IMR-90 (cell line): ENCODE data around the gene HEXIM1. TPM values are rescaled to one million over a fixed set of nuclear protein-coding genes. Genes with fewer than 3 reads are reported as not detected.

Source experiments
- ATAC-seq: fragments of 200-7000 bp; cut with Tn5 transposase; 2 replicates; pipeline ENCODE4 v1.9.1; 2020; ENCODE audit warnings: low read depth, mild to moderate bottlenecking, moderate library complexity
- BruUV-seq: library from RNA; stranded (reverse); fragments of 400-500 nt; replicated peaks from 2 replicates; lab custom pipeline; 2021; lab: Mats Ljungman, UMichigan
- CTCF ChIA-PET: fragments of 300-600 bp; formaldehyde crosslinking; extraction: SDS; loops from one replicate; lab custom pipeline; 2021; ENCODE audit warnings: antibody characterized with exemption; lab: Yijun Ruan, JAX
- POLR2A ChIA-PET: fragments of 300-600 bp; sonication (Branson Sonifier 250); formaldehyde crosslinking; loops from one replicate; lab custom pipeline; 2022; ENCODE audit warnings: antibody characterized with exemption; ENCODE audit not compliant: unreplicated experiment; lab: Charles Lee
- DNase-seq: peaks from one replicate; pipeline ENCODE4 v3.0.0; 2013
- H2AFZ ChIP-seq: replicated peaks from 2 replicates; pipeline ENCODE3; 2013; ENCODE audit warnings: low read length, mild to moderate bottlenecking; ENCODE audit not compliant: poor library complexity
- H2AK5ac ChIP-seq: 2 replicates; pipeline ENCODE4 v1.6.1; 2013; ENCODE audit warnings: low read depth, low read length, inconsistent platforms
- H2AK9ac ChIP-seq: replicated peaks from 2 replicates; pipeline ENCODE3; 2013; ENCODE audit warnings: mild to moderate bottlenecking, low read depth, low read length, moderate library complexity; ENCODE audit not compliant: poor library complexity
- H2BK120ac ChIP-seq: 2 replicates; pipeline ENCODE4 v1.6.1; 2013; ENCODE audit warnings: low read depth, low read length, inconsistent platforms
- H2BK15ac ChIP-seq: 3 replicates; pipeline ENCODE4 v1.6.1; 2013; ENCODE audit warnings: low read depth, low read length, inconsistent platforms
- H2BK20ac ChIP-seq: 2 replicates; pipeline ENCODE4 v1.6.1; 2013; ENCODE audit warnings: low read depth, mild to moderate bottlenecking, inconsistent platforms, low read length, moderate library complexity
- H2BK5ac ChIP-seq: 2 replicates; pipeline ENCODE4 v1.6.1; 2013; ENCODE audit warnings: mild to moderate bottlenecking, low read depth, low read length, inconsistent platforms; ENCODE audit not compliant: poor library complexity, severe bottlenecking
- H3K14ac ChIP-seq: replicated peaks from 2 replicates; pipeline ENCODE4 v1.6.1; 2013; ENCODE audit warnings: low read depth, low read length, inconsistent platforms
- H3K18ac ChIP-seq: 2 replicates; pipeline ENCODE4 v1.6.1; 2013; ENCODE audit warnings: low read depth, low read length, control low read depth
- H3K23ac ChIP-seq: 2 replicates; pipeline ENCODE4 v1.6.1; 2013; ENCODE audit warnings: low read depth, low read length, inconsistent platforms
- H3K27ac ChIP-seq: 2 replicates; pipeline ENCODE4 v1.5.1; 2013; ENCODE audit warnings: mild to moderate bottlenecking, control low read depth, low read length; ENCODE audit not compliant: insufficient read depth
- H3K27me3 ChIP-seq: 2 replicates; pipeline ENCODE4 v1.6.1; 2013; ENCODE audit warnings: low read length; ENCODE audit not compliant: control insufficient read depth, insufficient read depth
- H3K36me3 ChIP-seq: 2 replicates; pipeline ENCODE4 v1.6.1; 2013; ENCODE audit warnings: low read length, mixed read lengths; ENCODE audit not compliant: control insufficient read depth, insufficient read depth
- H3K4ac ChIP-seq: 2 replicates; pipeline ENCODE4 v1.6.1; 2013; ENCODE audit warnings: low read depth, low read length, inconsistent platforms
- H3K4me1 ChIP-seq: 2 replicates; pipeline ENCODE4 v1.6.1; 2013; ENCODE audit warnings: low read length, mixed read lengths; ENCODE audit not compliant: control insufficient read depth, insufficient read depth
- H3K4me2 ChIP-seq: 2 replicates; pipeline ENCODE4 v1.6.1; 2013; ENCODE audit warnings: low read depth, mild to moderate bottlenecking, control low read depth, low read length, moderate library complexity
- H3K4me3 ChIP-seq: 2 replicates; pipeline ENCODE4 v1.5.1; 2013; ENCODE audit warnings: low read depth, mild to moderate bottlenecking, control low read depth, low read length, moderate library complexity; ENCODE audit not compliant: insufficient read depth
- H3K56ac ChIP-seq: 2 replicates; pipeline ENCODE4 v1.6.1; 2013; ENCODE audit warnings: low read length, inconsistent platforms; ENCODE audit not compliant: insufficient read depth; ENCODE audit errors: extremely low read depth
- H3K79me1 ChIP-seq, 2 experiments: 2 replicates each; pipeline ENCODE4 v1.6.1; 2013; ENCODE audit warnings: low read length in 2 of 2, inconsistent platforms in 1 of 2, low read depth in 1 of 2
- H3K9ac ChIP-seq: 2 replicates; pipeline ENCODE4 v1.6.1; 2013; ENCODE audit warnings: low read depth, low read length, control low read depth
- H3K9me1 ChIP-seq: 2 replicates; pipeline ENCODE4 v1.6.1; 2013; ENCODE audit warnings: low read length, inconsistent platforms; ENCODE audit not compliant: insufficient read depth
- H3K9me3 ChIP-seq: 2 replicates; pipeline ENCODE4 v1.6.1; 2013; ENCODE audit warnings: low read length; ENCODE audit not compliant: control insufficient read depth, insufficient read depth
- H4K20me1 ChIP-seq: 2 replicates; pipeline ENCODE4 v1.6.1; 2013; ENCODE audit warnings: low read length, inconsistent platforms; ENCODE audit not compliant: insufficient read depth
- H4K5ac ChIP-seq: 2 replicates; pipeline ENCODE4 v1.6.1; 2013; ENCODE audit warnings: mild to moderate bottlenecking, low read depth, low read length, control low read depth
- H4K8ac ChIP-seq, 2 experiments: 2 replicates each; pipeline ENCODE4 v1.6.1; 2013; ENCODE audit warnings: low read depth in 2 of 2, low read length in 2 of 2, control low read depth in 1 of 2, inconsistent platforms in 1 of 2
- H4K91ac ChIP-seq: 2 replicates; pipeline ENCODE4 v1.6.1; 2013; ENCODE audit warnings: low read depth, low read length, inconsistent platforms; ENCODE audit not compliant: insufficient read depth
- BHLHE40 ChIP-seq: fragments of 150-350 bp; IDR thresholded peaks from 2 replicates; pipeline ENCODE4 v1.6.1; 2016; ENCODE audit warnings: mild to moderate bottlenecking, low read depth, low read length
- CEBPB ChIP-seq: IDR thresholded peaks from 2 replicates; pipeline ENCODE4 v1.6.1; 2012; ENCODE audit warnings: low read depth, low read length, improper control_type of control experiment
- CHD1 ChIP-seq: IDR thresholded peaks from 2 replicates; pipeline ENCODE4 v1.6.1; 2012; ENCODE audit warnings: low read depth, low read length, improper control_type of control experiment
- CTCF ChIP-seq: conservative IDR thresholded peaks from 2 replicates; pipeline ENCODE4 v1.5.1; 2012; ENCODE audit warnings: mild to moderate bottlenecking, low read depth, low read length, improper control_type of control experiment
- ELK1 ChIP-seq: fragments of 150-350 bp; IDR thresholded peaks from 2 replicates; pipeline ENCODE4 v1.6.1; 2016; ENCODE audit warnings: low read depth, mild to moderate bottlenecking, low read length, moderate library complexity, borderline replicate concordance
- FOS ChIP-seq: fragments of 150-350 bp; IDR thresholded peaks from 2 replicates; pipeline ENCODE4 v1.6.1; 2016; ENCODE audit warnings: low read depth, low read length
- MAFK ChIP-seq: IDR thresholded peaks from 2 replicates; pipeline ENCODE4 v1.6.1; 2012; ENCODE audit warnings: low read depth, low read length, improper control_type of control experiment
- MAZ ChIP-seq: IDR thresholded peaks from 2 replicates; pipeline ENCODE4 v1.6.1; 2012; ENCODE audit warnings: low read depth, mild to moderate bottlenecking, low read length, improper control_type of control experiment, moderate library complexity, borderline replicate concordance
- NFE2L2 ChIP-seq: fragments of 150-350 bp; IDR thresholded peaks from 2 replicates; pipeline ENCODE4 v1.6.1; 2016; ENCODE audit warnings: low read depth, mild to moderate bottlenecking, low read length
- POLR2A ChIP-seq: IDR thresholded peaks from 2 replicates; pipeline ENCODE4 v1.6.1; 2012; ENCODE audit warnings: mild to moderate bottlenecking, low read depth, low read length
- RAD21 ChIP-seq: IDR thresholded peaks from 2 replicates; pipeline ENCODE4 v1.6.1; 2012; ENCODE audit warnings: low read length, improper control_type of control experiment
- RFX5 ChIP-seq: IDR thresholded peaks from 2 replicates; pipeline ENCODE4 v1.8.0; 2012; ENCODE audit warnings: low read depth, mild to moderate bottlenecking, low read length, moderate library complexity
- USF2 ChIP-seq: fragments of 150-350 bp; IDR thresholded peaks from 2 replicates; pipeline ENCODE4 v1.6.1; 2017; ENCODE audit warnings: mild to moderate bottlenecking, antibody characterized with exemption, low read length, low read depth
- WGBS, 2 experiments: methylation state at CpG; one replicate each; pipeline versions ENCODE4 v1.1.5 to v1.1.7; 2013; ENCODE audit warnings: missing lambda C conversion rate in 2 of 2; ENCODE audit not compliant: insufficient read length in 1 of 2; ENCODE audit errors: extremely low coverage in 2 of 2; 5-methylcytosine and 5-hydroxymethylcytosine counted together
- dilution Hi-C: fragments of 300-500 bp; cut with HindIII; formaldehyde crosslinking; loops from one replicate; pipeline ENCODE4 v1.14.3; 2018; ENCODE audit warnings: low sequenced_read_pairs; ENCODE audit not compliant: unreplicated experiment
- in situ Hi-C: fragments of 300-500 bp; cut with MboI; formaldehyde crosslinking; loops from 3 replicates; pipeline ENCODE4 v1.14.3; 2019; ENCODE audit warnings: low sequenced_read_pairs, inconsistent platforms, mixed read lengths
- intact Hi-C: fragments of 100-400 bp; cut with micrococcal nuclease; formaldehyde crosslinking; loops from 2 replicates; pipeline ENCODE4 v1.10.0; 2022
- polyA plus RNA-seq, 3 experiments: library from polyadenylated mRNA; depleted of rRNA; stranded (reverse); fragments of >200 nt; gene quantifications; 2 replicates each; pipeline ENCODE4 v1.2.3, GENCODE V29; 2012; ENCODE audit warnings: low replicate concordance in 1 of 3
- total RNA-seq: library from RNA; depleted of rRNA; stranded (reverse); fragments of >200 nt; gene quantifications from 2 replicates; pipeline ENCODE4 v1.2.3, GENCODE V29; 2012

Gene HEXIM1
- total and polyA plus RNA-seq, 2 of the 4 experiments (the other 2 are of a cell fraction), result 5.9 to 14.5 TPM

- Histone ChIP-seq H3K27ac (no peak overlapping the region), H3K4me2 (no peak overlapping the region), H3K9me3 (no peaks in the 10 kb centered on the region), H3K9me1 (no peaks in the 10 kb centered on the region), H2AK9ac (no peak overlapping the region), H3K79me1 (peaks cover 7 to 50% of the 10 kb centered on the region in 2 experiments; a peak in 2 of 4 replicates), H4K91ac (no peak overlapping the region), H3K36me3 (peaks cover 84% of the 10 kb centered on the region), H3K4me3 (no peak overlapping the region), H2BK5ac (no peak overlapping the region), H3K14ac (no peak overlapping the region), H3K9ac (no peak overlapping the region), H2BK15ac (no peak overlapping the region), H3K4me1 (peaks cover 5% of the 10 kb centered on the region; the same call in 1 of the 2 replicates), H2AK5ac (no peak overlapping the region), H2AFZ (no peak overlapping the region), H4K8ac (no peak overlapping the region), H3K4ac (no peak overlapping the region), H3K18ac (no peak overlapping the region), H3K27me3 (no peaks in the 10 kb centered on the region), H4K5ac (no peak overlapping the region), H3K23ac (no peak overlapping the region), H3K56ac (no peak overlapping the region), H4K20me1 (peaks cover 15% of the 10 kb centered on the region), H2BK20ac (no peak overlapping the region), H2BK120ac (no peak overlapping the region)
- no peak for TF ChIP-seq CHD1
- no peak for TF ChIP-seq RFX5
- no peak for TF ChIP-seq CTCF
- no peak for TF ChIP-seq BHLHE40
- no peak for TF ChIP-seq USF2
- no peak for TF ChIP-seq MAZ
- TF ChIP-seq ELK1, result no peak
- TF ChIP-seq POLR2A, result no peak
- TF ChIP-seq RAD21, result no peak
- no peak for TF ChIP-seq FOS
- no peak for TF ChIP-seq NFE2L2
- TF ChIP-seq CEBPB, result no peak
- no peak for TF ChIP-seq MAFK
- WGBS, 2 experiments, result 95% methylated on average over 4 of the region's 9 CpGs; no CpG with 5 or more reads in 1 of the 2 experiments
- ChIA-PET CTCF (interaction anchor here (0.6 kb wide), 1 partner anchor 218 kb away, joined by 3 read pairs; no protein-coding TSS in a partner anchor), POLR2A (no interaction called here)
- dilution Hi-C loops, result no loop called here
- BruUV-seq, result no TSS peak
- no peak for DNase-seq
- in situ Hi-C loops, result no loop called here
- intact Hi-C loops, result no loop called here
- no peak for ATAC-seq
These were observed 44.9 kb upstream of the HEXIM1 start for GRCh38 chr17:45103269-45103795.
